Stimulated activated naive CD8-positive, alpha-beta T cell treated with anti-CD3 and anti-CD28 coated beads, Interleukin-15, Interleukin-2, amounts not matched to agents 100 ng/mL and 50 ng/mL, for 24 hours (primary cell): ENCODE measurements around the gene RIPOR3.
"Not testable (repeated sequence)": the region's sequence is repeated elsewhere in the genome, so short reads cannot be mapped to it uniquely, and the experiment has no call there.

Experiments used
- H3K27ac Mint-ChIP-seq: one replicate; pipeline ENCODE4 v1.8.0; 2021; ENCODE audit warnings: mild to moderate bottlenecking, mixed read lengths
- H3K27me3 Mint-ChIP-seq: one replicate; pipeline ENCODE4 v1.8.0; 2021; ENCODE audit warnings: mixed read lengths
- H3K36me3 Mint-ChIP-seq: one replicate; pipeline ENCODE4 v1.8.0; 2021; ENCODE audit warnings: low read depth, mixed read lengths
- H3K4me1 Mint-ChIP-seq: one replicate; pipeline ENCODE4 v1.8.0; 2021; ENCODE audit warnings: low read depth, mixed read lengths
- H3K4me3 Mint-ChIP-seq: one replicate; pipeline ENCODE4 v1.8.0; 2021; ENCODE audit warnings: mild to moderate bottlenecking, mixed read lengths
- H3K9me3 Mint-ChIP-seq: one replicate; pipeline ENCODE4 v1.8.0; 2021; ENCODE audit warnings: mixed read lengths

RIPOR3 gene

GRCh38 chr20:50717312-50717711 is 26.0 kb upstream of the RIPOR3 start:
- no peaks in the 10 kb centered on the region for H3K36me3 Mint-ChIP-seq
- no peak overlapping the region for H3K4me3 Mint-ChIP-seq
- H3K27ac Mint-ChIP-seq, result no peak overlapping the region
- H3K4me1 Mint-ChIP-seq, result no peaks in the 10 kb centered on the region
- H3K9me3 Mint-ChIP-seq, result no peaks in the 10 kb centered on the region
- peaks cover 12% of the 10 kb centered on the region for H3K27me3 Mint-ChIP-seq

GRCh38 chr20:50716518-50716917 is 25.2 kb upstream of the RIPOR3 start:
- Mint-ChIP-seq H3K4me1 (no peaks in the 10 kb centered on the region), H3K4me3 (no peak overlapping the region)

GRCh38 chr20:50715694-50716093 is 24.4 kb upstream of the RIPOR3 start:
- no peak overlapping the region for H3K27ac Mint-ChIP-seq
- no peak overlapping the region for H3K4me3 Mint-ChIP-seq
- no peaks in the 10 kb centered on the region for H3K4me1 Mint-ChIP-seq
- no peaks in the 10 kb centered on the region for H3K36me3 Mint-ChIP-seq
- H3K27me3 Mint-ChIP-seq, result peaks cover 18% of the 10 kb centered on the region
- H3K9me3 Mint-ChIP-seq, result no peaks in the 10 kb centered on the region

More at GRCh38 chr20:50716518-50716917, 25.2 kb upstream of the RIPOR3 start:
- Mint-ChIP-seq H3K27ac (no peak overlapping the region), H3K27me3 (peaks cover 12% of the 10 kb centered on the region), H3K9me3 (no peaks in the 10 kb centered on the region), H3K36me3 (no peaks in the 10 kb centered on the region)

- not testable (repeated sequence) for H3K27ac Mint-ChIP-seq, H3K4me3 Mint-ChIP-seq, H3K36me3 Mint-ChIP-seq, H3K9me3 Mint-ChIP-seq, H3K4me1 Mint-ChIP-seq
- peaks cover 18% of the 10 kb centered on the region for H3K27me3 Mint-ChIP-seq
These were observed 23.1 kb upstream of the RIPOR3 start for GRCh38 chr20:50714426-50714825.

- Mint-ChIP-seq H3K4me3 (no peak overlapping the region), H3K27ac (no peak overlapping the region), H3K36me3 (no peaks in the 10 kb centered on the region), H3K27me3 (peaks cover 21% of the 10 kb centered on the region), H3K4me1 (no peaks in the 10 kb centered on the region), H3K9me3 (no peaks in the 10 kb centered on the region)
These were observed 22.3 kb upstream of the RIPOR3 start for GRCh38 chr20:50713657-50714101.

- Mint-ChIP-seq H3K9me3 (no peaks in the 10 kb centered on the region), H3K27me3 (peaks cover 18% of the 10 kb centered on the region), H3K4me3 (no peak overlapping the region), H3K36me3 (no peaks in the 10 kb centered on the region), H3K4me1 (no peaks in the 10 kb centered on the region), H3K27ac (no peak overlapping the region)
These were observed 21.7 kb upstream of the RIPOR3 start for GRCh38 chr20:50712771-50713656.

GRCh38 chr20:50711113-50711825 is 19.9 kb upstream of the RIPOR3 start:
- no peaks in the 10 kb centered on the region for H3K4me1 Mint-ChIP-seq
- no peak overlapping the region for H3K4me3 Mint-ChIP-seq
- peaks cover 18% of the 10 kb centered on the region for H3K27me3 Mint-ChIP-seq
- no peaks in the 10 kb centered on the region for H3K9me3 Mint-ChIP-seq
- H3K27ac Mint-ChIP-seq, result no peak overlapping the region
- H3K36me3 Mint-ChIP-seq, result no peaks in the 10 kb centered on the region

GRCh38 chr20:50710492-50711063 is 19.2 kb upstream of the RIPOR3 start:
- Mint-ChIP-seq H3K36me3 (no peaks in the 10 kb centered on the region), H3K4me1 (no peaks in the 10 kb centered on the region), H3K27ac (no peak overlapping the region), H3K27me3 (peaks cover 18% of the 10 kb centered on the region), H3K9me3 (no peaks in the 10 kb centered on the region), H3K4me3 (no peak overlapping the region)

- no peaks in the 10 kb centered on the region for H3K36me3 Mint-ChIP-seq
- no peak overlapping the region for H3K4me3 Mint-ChIP-seq
- no peaks in the 10 kb centered on the region for H3K9me3 Mint-ChIP-seq
- peaks cover 18% of the 10 kb centered on the region for H3K27me3 Mint-ChIP-seq
- no peaks in the 10 kb centered on the region for H3K4me1 Mint-ChIP-seq
- H3K27ac Mint-ChIP-seq, result no peak overlapping the region
These were observed 18.3 kb upstream of the RIPOR3 start for GRCh38 chr20:50709636-50709973.

- Mint-ChIP-seq H3K9me3 (no peaks in the 10 kb centered on the region), H3K4me3 (no peak overlapping the region), H3K36me3 (no peaks in the 10 kb centered on the region), H3K4me1 (no peaks in the 10 kb centered on the region), H3K27me3 (peaks cover 18% of the 10 kb centered on the region), H3K27ac (no peak overlapping the region)
These were observed 17.7 kb upstream of the RIPOR3 start for GRCh38 chr20:50708845-50709635.

- no peak overlapping the region for H3K27ac Mint-ChIP-seq
- no peaks in the 10 kb centered on the region for H3K4me1 Mint-ChIP-seq
- H3K36me3 Mint-ChIP-seq, result no peaks in the 10 kb centered on the region
- peaks cover 4% of the 10 kb centered on the region for H3K27me3 Mint-ChIP-seq
- H3K4me3 Mint-ChIP-seq, result no peak overlapping the region
- H3K9me3 Mint-ChIP-seq, result no peaks in the 10 kb centered on the region
These were observed 13.6 kb upstream of the RIPOR3 start for GRCh38 chr20:50704971-50705370.

GRCh38 chr20:50704514-50704913 is 13.2 kb upstream of the RIPOR3 start:
- no peak overlapping the region for H3K4me3 Mint-ChIP-seq
- no peak overlapping the region for H3K27ac Mint-ChIP-seq
- H3K4me1 Mint-ChIP-seq, result no peaks in the 10 kb centered on the region
- no peaks in the 10 kb centered on the region for H3K9me3 Mint-ChIP-seq
- H3K27me3 Mint-ChIP-seq, result peaks cover 4% of the 10 kb centered on the region
- no peaks in the 10 kb centered on the region for H3K36me3 Mint-ChIP-seq

- H3K27ac Mint-ChIP-seq, H3K36me3 Mint-ChIP-seq, H3K4me1 Mint-ChIP-seq, H3K27me3 Mint-ChIP-seq, H3K4me3 Mint-ChIP-seq, H3K9me3 Mint-ChIP-seq: not testable (repeated sequence)
These were observed 12.5 kb upstream of the RIPOR3 start for GRCh38 chr20:50703651-50704438.
